ENCODE data around the gene TMEM201.

- TF ChIP-seq POLR2AphosphoS5 (IDR thresholded peaks at IDR 0.05) (no peak), CTCF (IDR thresholded peaks at IDR 0.05) (no peak), POLR2A (IDR thresholded peaks at IDR 0.05) (no peak), EP300 (IDR thresholded peaks at IDR 0.05) (no peak)
These were observed 13.2 kb upstream of the TMEM201 start for GRCh38 chr1:9575486-9575885.
